Sigmoid colon (tissue), 4 donors: ENCODE results near the gene SURF1.

Experiments used
- CTCF ChIP-seq, 4 experiments: fragments of 450-650 bp in 3 of 4; fragments of 200-600 bp in 1 of 4; IDR thresholded peaks; one replicate each; pipeline ENCODE4 v1.5.1; 2016 to 2019; ENCODE audit warnings: antibody characterized with exemption in 4 of 4, mild to moderate bottlenecking in 3 of 4, moderate library complexity in 2 of 4
- EP300 ChIP-seq, 4 donors: sonication (generic); formaldehyde crosslinking; IDR thresholded peaks; one replicate each; pipeline ENCODE4 v1.6.1; 2017; ENCODE audit warnings: antibody characterized with exemption in 4 of 4
- POLR2A ChIP-seq, 2 donors: fragments of 450-650 bp; IDR thresholded peaks; one replicate each; pipeline ENCODE4 v1.6.1; 2016; ENCODE audit warnings: antibody characterized with exemption in 2 of 2, mild to moderate bottlenecking in 2 of 2, moderate library complexity in 2 of 2
- POLR2AphosphoS5 ChIP-seq, 4 donors: sonication (generic); formaldehyde crosslinking; IDR thresholded peaks; one replicate each; pipeline ENCODE4 v1.6.1; 2017; ENCODE audit warnings: antibody characterized with exemption in 4 of 4

- TF ChIP-seq CTCF (IDR thresholded peaks at IDR 0.05), result no peak
- TF ChIP-seq POLR2AphosphoS5 (IDR thresholded peaks at IDR 0.05), result no peak
- no peak for TF ChIP-seq POLR2A (IDR thresholded peaks at IDR 0.05)
- no peak for TF ChIP-seq EP300 (IDR thresholded peaks at IDR 0.05)
Measured at GRCh38 chr9:133309608-133310007, 46.7 kb downstream of the SURF1 start.
